Measurements from ENCODE around the gene APOH.
"Not testable (repeated sequence)": the region's sequence is repeated elsewhere in the genome, so short reads cannot be mapped to it uniquely, and the experiment has no call there.

The APOH gene, protein sequence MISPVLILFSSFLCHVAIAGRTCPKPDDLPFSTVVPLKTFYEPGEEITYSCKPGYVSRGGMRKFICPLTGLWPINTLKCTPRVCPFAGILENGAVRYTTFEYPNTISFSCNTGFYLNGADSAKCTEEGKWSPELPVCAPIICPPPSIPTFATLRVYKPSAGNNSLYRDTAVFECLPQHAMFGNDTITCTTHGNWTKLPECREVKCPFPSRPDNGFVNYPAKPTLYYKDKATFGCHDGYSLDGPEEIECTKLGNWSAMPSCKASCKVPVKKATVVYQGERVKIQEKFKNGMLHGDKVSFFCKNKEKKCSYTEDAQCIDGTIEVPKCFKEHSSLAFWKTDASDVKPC

GRCh38 chr17:66228887-66229782, at the start of gene APOH:
Gene APOH (minus strand): TSS chr17:66229415. CDS start chr17:66229379, 36 bp downstream.
- no peak for DNase-seq (ENCODE audit: low read depth)

- no peak for DNase-seq (ENCODE audit: low read depth)
These were observed 48.0 kb upstream of the APOH start for GRCh38 chr17:66277191-66277590.

- no peak for DNase-seq (ENCODE audit: low read depth)
These were observed 47.2 kb upstream of the APOH start for GRCh38 chr17:66276328-66276937.

DNA sequence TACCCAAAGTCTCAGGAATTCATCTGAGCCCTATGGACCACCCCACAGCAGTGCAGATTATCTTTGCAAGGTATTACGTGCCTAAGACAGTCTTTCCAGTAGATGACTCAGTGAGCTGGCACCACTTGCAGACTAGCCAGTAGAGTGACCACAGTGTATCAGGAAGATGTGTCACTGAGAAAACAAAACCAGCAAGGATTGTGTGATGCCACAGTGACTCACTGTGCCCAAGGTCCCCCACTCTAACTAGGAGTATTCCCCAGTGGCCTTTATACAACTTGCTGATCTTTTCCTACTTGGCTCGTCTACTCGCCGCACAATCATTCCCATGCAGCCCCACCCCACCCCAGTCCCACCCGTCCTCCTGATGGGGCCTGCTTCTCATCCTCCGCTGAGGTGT, 46.4 kb upstream of the APOH start:
- peak; percentile 85 for DNase-seq (ENCODE audit: low read depth)

GRCh38 chr17:66273586-66273848, 44.3 kb upstream of the APOH start:
- no peak for DNase-seq (ENCODE audit: low read depth)

- DNase-seq (ENCODE audit: low read depth) = peak; percentile 59
These were observed 43.8 kb upstream of the APOH start for GRCh38 chr17:66272811-66273585.

- DNase-seq (ENCODE audit: low read depth) = no peak
These were observed 42.3 kb upstream of the APOH start for GRCh38 chr17:66271512-66271911.

DNA sequence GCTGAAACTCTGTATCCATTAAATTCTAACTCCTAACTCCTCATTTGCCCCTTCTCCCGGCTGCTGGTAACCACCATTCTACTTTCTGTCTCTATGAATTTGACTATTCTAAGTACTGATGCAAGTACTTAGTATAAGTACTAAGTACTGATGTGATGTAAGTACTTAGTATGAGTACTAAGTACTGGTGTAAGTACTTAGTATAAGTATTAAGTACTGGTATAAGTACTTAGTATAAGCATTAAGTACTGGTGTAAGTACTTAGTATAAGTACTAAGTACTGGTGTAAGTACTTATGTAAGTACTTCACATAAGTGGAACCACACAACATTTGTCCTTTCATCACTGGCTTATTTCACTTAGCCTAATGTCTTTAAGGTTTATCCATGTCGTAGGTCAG, 40.9 kb upstream of the APOH start:
- no peak for DNase-seq (ENCODE audit: low read depth)

- no peak for DNase-seq (ENCODE audit: low read depth)
These were observed 39.2 kb upstream of the APOH start for GRCh38 chr17:66268247-66268927.

DNA sequence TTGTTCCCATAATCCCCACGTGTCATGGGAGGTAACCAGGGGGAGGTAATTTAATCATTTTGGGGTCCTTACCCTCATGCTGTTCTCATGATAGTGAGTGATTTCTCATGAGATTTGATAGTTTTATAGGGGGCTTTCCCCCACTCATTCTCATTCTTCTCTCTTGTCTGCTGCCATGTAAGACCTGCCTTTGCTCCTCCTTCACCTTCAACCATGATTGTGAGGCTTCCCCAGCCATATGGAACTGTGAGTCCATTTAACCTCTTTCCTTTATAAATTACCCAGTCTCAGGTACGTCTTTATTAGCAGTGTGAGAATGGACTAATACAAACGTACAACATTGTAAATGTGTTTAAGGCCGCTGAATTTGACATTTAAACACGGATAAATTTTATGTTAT, 35.5 kb upstream of the APOH start:
- DNase-seq (ENCODE audit: low read depth) = no peak

DNA sequence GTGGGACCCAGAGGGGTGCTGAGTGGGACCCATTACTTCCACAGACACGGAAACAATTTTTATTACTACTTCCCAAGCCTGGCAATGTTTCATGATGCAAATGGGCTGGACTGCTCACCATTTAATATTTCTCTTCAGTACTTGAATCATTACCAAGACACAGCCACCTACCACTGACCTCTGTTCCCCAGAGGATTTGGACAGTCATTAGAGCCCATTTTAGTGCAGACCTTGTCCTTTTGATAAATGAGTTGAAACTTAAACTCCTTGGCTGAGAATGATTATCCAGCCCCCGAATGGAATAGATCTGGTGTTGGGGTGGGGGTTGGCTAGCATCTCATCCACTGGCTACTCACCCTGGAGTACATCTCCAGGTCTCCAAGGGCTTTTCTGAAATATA, 33.6 kb upstream of the APOH start:
- no peak for DNase-seq (ENCODE audit: low read depth)

DNA sequence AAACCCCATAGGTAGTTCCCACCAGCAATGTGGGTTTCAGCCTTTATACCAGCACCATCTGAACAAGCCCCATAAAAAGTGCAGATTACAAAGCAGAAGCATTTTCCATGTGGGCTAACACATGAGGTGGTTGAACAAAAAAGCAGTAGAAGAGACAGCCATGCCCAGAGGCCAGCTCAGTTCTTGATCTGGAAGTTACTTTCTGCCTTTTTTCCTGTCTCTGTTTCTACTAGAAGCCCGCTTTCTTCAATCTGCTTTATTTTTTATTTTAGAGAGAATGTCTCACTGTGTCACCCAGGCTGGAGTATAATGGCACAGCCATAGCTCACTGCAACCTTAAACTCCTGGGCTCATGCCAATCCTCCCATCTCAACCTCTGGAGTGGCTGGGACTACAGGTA, 31.5 kb upstream of the APOH start:
- no peak for DNase-seq (ENCODE audit: low read depth)

DNA sequence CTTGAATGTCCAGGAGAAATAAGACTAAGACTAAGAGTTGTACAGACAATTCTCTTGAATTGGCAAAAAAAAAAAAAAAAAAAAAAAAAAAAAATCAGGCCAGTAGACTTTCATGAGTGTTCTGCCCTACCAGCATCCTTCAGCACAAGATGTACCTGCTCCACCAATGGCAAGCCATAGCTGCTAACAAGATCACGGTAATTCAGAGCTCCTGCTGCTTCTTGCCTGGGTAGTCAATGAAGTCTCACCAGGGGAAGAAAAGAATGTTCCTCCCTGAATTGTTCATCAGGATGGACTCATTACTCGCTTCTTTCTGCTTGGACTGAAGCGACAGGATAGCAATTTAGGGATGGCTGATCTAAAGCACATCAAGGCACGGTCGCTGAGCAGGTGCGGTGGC, 31.1 kb upstream of the APOH start:
- no peak for DNase-seq (ENCODE audit: low read depth)

DNA sequence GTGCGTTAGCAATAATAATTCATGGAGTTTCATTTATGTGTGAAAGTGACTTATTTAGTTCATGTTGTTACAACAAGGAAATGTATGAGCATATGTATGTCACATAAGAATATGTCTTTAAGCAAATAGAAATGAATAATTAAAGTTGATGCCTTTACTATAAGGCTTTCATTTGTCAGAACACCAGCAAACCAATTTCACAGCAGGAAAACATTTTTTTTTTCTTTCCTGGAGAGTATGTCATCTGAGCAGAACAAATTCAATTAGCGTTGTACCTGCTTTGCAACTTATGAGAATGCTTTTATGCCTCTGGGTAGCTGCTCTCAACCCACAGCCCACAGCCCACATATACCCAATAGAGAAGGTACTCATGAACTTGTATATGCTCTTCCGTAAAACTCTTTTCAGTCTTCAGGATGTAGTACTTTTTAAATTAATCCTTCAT, 26.3 kb upstream of the APOH start:
- DNase-seq (ENCODE audit: low read depth) = no peak

GRCh38 chr17:66255112-66255511, 25.9 kb upstream of the APOH start:
- DNase-seq (ENCODE audit: low read depth) = no peak

DNA sequence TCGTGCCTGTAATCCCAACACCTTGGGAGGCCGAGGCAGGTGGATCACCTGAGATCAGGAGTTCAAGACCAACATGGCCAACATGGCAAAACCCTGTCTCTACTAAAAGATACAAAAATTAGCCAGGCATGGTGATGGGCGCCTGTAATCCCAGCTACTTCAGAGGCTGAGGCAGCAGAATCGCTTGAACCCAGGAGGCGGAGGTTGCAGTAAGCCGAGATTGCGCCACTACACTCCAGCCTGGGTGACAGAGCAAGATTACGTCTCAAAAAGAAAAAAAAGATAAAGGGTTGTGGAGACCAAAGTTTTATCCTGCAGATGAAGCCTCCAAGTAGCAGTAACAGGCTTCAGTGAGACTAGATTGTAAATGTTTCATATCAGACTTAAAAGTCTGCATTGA, 24.2 kb upstream of the APOH start:
- not testable (repeated sequence) for DNase-seq (ENCODE audit: low read depth)

DNA sequence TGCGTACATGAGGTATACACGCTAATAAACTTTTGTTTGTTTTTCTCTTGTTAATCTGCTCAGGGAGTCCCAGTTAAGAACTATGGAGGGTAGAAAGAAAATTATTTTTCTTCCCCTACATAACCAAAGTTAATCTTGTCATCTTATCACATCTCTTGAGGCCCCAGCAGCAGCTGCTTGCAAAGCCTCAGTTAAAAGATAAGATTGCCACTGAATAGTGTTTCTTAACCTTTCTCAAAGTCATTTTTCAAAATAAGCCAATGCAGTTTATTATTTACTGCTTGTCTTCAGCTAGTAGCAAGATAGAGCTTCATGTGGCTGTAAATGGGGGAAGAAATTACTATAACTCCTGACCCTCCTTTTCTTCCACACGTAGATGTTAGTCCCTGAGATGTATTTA, 21.5 kb upstream of the APOH start:
- no peak for DNase-seq (ENCODE audit: low read depth)

DNA sequence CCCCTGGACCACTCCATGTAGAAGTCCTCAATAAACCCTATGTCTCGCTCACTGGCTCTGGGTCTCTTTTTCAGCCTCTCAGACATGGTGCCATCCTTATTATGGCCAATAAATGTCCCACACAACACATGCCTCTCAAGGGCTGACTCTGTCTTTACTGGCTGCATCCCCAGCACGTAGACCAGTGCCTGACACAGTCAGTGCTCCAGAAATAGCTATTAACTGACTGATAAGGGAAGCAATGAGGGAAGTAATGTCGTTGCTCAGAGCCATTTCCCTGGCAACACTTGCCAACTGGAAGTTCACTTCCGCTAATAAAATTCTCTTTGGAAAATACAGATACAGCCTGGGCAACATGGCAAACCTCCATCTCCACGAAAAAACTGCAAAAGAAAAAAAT, 19.1 kb upstream of the APOH start:
- DNase-seq (ENCODE audit: low read depth) = no peak

- no peak for DNase-seq (ENCODE audit: low read depth)
These were observed 12.6 kb upstream of the APOH start for GRCh38 chr17:66241839-66242238.

GRCh38 chr17:66240630-66241029, 11.4 kb upstream of the APOH start:
- no peak for DNase-seq (ENCODE audit: low read depth)

GRCh38 chr17:66240013-66240412, 10.8 kb upstream of the APOH start:
- DNase-seq (ENCODE audit: low read depth) = no peak

Measured in HS-27A (cell line).